Liver (tissue), 9 donors: ENCODE data around the gene NAMPT. TPM values are rescaled to one million over a fixed set of nuclear protein-coding genes. Genes with fewer than 3 reads are reported as not detected.
"Not testable (repeated sequence)": the region's sequence is repeated elsewhere in the genome, so short reads cannot be mapped to it uniquely, and the experiment has no call there.

ENCODE experiments used
- DNase-seq: peaks from one replicate; pipeline ENCODE4 v3.0.0-alpha.2; 2017; ENCODE audit warnings: low spot score
- H3K27ac ChIP-seq, 2 donors: one replicate each; pipeline ENCODE4 v1.7.0; 2013; ENCODE audit warnings: inconsistent platforms in 2 of 2, low read length in 2 of 2, control low read depth in 1 of 2, low read depth in 1 of 2, mild to moderate bottlenecking in 1 of 2
- H3K27me3 ChIP-seq, 4 donors: one replicate each; pipeline versions ENCODE4 v1.6.1 to v1.7.0; 2013; ENCODE audit warnings: low read length in 3 of 4, inconsistent platforms in 1 of 4, mild to moderate bottlenecking in 1 of 4, moderate library complexity in 1 of 4; ENCODE audit not compliant: control insufficient read depth in 4 of 4, insufficient read depth in 4 of 4
- H3K36me3 ChIP-seq, 4 donors: one replicate each; pipeline versions ENCODE4 v1.6.1 to v1.7.0; 2013; ENCODE audit warnings: low read length in 3 of 4, mild to moderate bottlenecking in 3 of 4, low read depth in 1 of 4, moderate library complexity in 1 of 4; ENCODE audit not compliant: control insufficient read depth in 4 of 4, insufficient read depth in 3 of 4
- H3K4me1 ChIP-seq, 4 donors: one replicate each; pipeline versions ENCODE4 v1.6.1 to v1.7.0; 2013; ENCODE audit warnings: low read length in 3 of 4, mild to moderate bottlenecking in 3 of 4, moderate library complexity in 1 of 4; ENCODE audit not compliant: control insufficient read depth in 4 of 4, insufficient read depth in 4 of 4
- H3K4me3 ChIP-seq, 3 donors: one replicate each; pipeline versions ENCODE4 v1.6.1 to v1.7.0; 2013; ENCODE audit warnings: low read length in 3 of 3, control low read depth in 1 of 3, low read depth in 1 of 3, mild to moderate bottlenecking in 1 of 3
- H3K9ac ChIP-seq, 2 donors: one replicate each; pipeline ENCODE4 v1.7.0; 2013; ENCODE audit warnings: low read length in 2 of 2, mild to moderate bottlenecking in 2 of 2, moderate library complexity in 2 of 2, control low read depth in 1 of 2, low read depth in 1 of 2
- H3K9me3 ChIP-seq, 4 donors: one replicate each; pipeline versions ENCODE4 v1.6.1 to v1.7.0; 2013; ENCODE audit warnings: low read length in 3 of 4; ENCODE audit not compliant: control insufficient read depth in 4 of 4
- EGR1 ChIP-seq, 2 donors: IDR thresholded peaks; 2 replicates each; pipeline ENCODE4 v1.6.1; 2016 to 2018; ENCODE audit warnings: antibody characterized with exemption in 2 of 2, low read depth in 2 of 2
- FOXA1 ChIP-seq: IDR thresholded peaks from 2 replicates; pipeline ENCODE4 v1.6.1; 2016; ENCODE audit warnings: antibody characterized with exemption
- FOXA2 ChIP-seq: IDR thresholded peaks from 2 replicates; pipeline ENCODE4 v1.6.1; 2016; ENCODE audit warnings: antibody characterized with exemption
- GABPA ChIP-seq, 2 donors: IDR thresholded peaks in 1 of 2; conservative IDR thresholded peaks in 1 of 2; 2 replicates each; pipeline ENCODE4 v1.6.1; 2016; ENCODE audit warnings: antibody characterized with exemption in 2 of 2, mild to moderate bottlenecking in 1 of 2, moderate library complexity in 1 of 2
- HNF4A ChIP-seq, 2 donors: conservative IDR thresholded peaks; 2 replicates each; pipeline ENCODE4 v1.6.1; 2016; ENCODE audit warnings: antibody characterized with exemption in 2 of 2, mild to moderate bottlenecking in 2 of 2
- HNF4G ChIP-seq: IDR thresholded peaks from 2 replicates; pipeline ENCODE4 v1.6.1; 2016; ENCODE audit warnings: antibody characterized with exemption
- JUND ChIP-seq, 2 donors: IDR thresholded peaks; 2 replicates each; pipeline ENCODE4 v1.6.1; 2016; ENCODE audit warnings: antibody characterized with exemption in 2 of 2
- NR2F2 ChIP-seq: IDR thresholded peaks from 2 replicates; pipeline ENCODE4 v1.6.1; 2016; ENCODE audit warnings: antibody characterized with exemption
- RAD21 ChIP-seq, 2 donors: IDR thresholded peaks; 2 replicates each; pipeline ENCODE4 v1.6.1; 2016; ENCODE audit warnings: antibody characterized with exemption in 2 of 2, mild to moderate bottlenecking in 2 of 2
- RXRA ChIP-seq, 2 donors: IDR thresholded peaks; 2 replicates each; pipeline ENCODE4 v1.6.1; 2017 to 2018; ENCODE audit warnings: antibody characterized with exemption in 2 of 2, mild to moderate bottlenecking in 1 of 2
- SP1 ChIP-seq: IDR thresholded peaks from 2 replicates; pipeline ENCODE4 v1.6.1; 2018; ENCODE audit warnings: antibody characterized with exemption, mild to moderate bottlenecking
- TAF1 ChIP-seq: conservative IDR thresholded peaks from 2 replicates; pipeline ENCODE4 v1.6.1; 2016; ENCODE audit warnings: antibody characterized with exemption, mild to moderate bottlenecking
- YY1 ChIP-seq: IDR thresholded peaks from 2 replicates; pipeline ENCODE4 v1.6.1; 2016; ENCODE audit warnings: antibody characterized with exemption, mild to moderate bottlenecking
- WGBS: extraction: QIAGEN DNeasy Blood & Tissue Kit; methylation state at CpG from one replicate; pipeline ENCODE4 v1.1.7; 2013; 5-methylcytosine and 5-hydroxymethylcytosine counted together
- polyA plus RNA-seq, 2 donors: library from polyadenylated mRNA; stranded (reverse) in 1 of 2; unstranded in 1 of 2; fragments of 200-250 nt in 1 of 2; fragments of >200 nt in 1 of 2; fragmentation: Nextera tagmentation in 1 of 2; extraction: Ambion mirVana in 1 of 2; gene quantifications; one replicate each; pipeline versions ENCODE4 v1.2.1 to v1.2.3, GENCODE V29; 2013 to 2015
- total RNA-seq, 2 donors: library from RNA; depleted of rRNA; stranded (reverse); fragments of >200 nt; gene quantifications; one replicate each; pipeline ENCODE4 v1.2.3, GENCODE V29; 2014
- TF ChIP-seq, protein P1 (sequence below): IDR thresholded peaks from 2 replicates; pipeline ENCODE4 v1.6.1; 2016; ENCODE audit warnings: antibody characterized with exemption
- TF ChIP-seq, protein P2 (sequence below): IDR thresholded peaks from 2 replicates; pipeline ENCODE4 v1.6.1; 2016; ENCODE audit warnings: antibody characterized with exemption
- TF ChIP-seq, protein P3 (sequence below): fragments of 150-350 bp; IDR thresholded peaks from 2 replicates; pipeline ENCODE4 v1.5.1; 2017; ENCODE audit warnings: improper control_type of control experiment, low read depth, low read length; ENCODE audit not compliant: missing input control
- TF ChIP-seq, protein P4 (sequence below): IDR thresholded peaks from 2 replicates; pipeline ENCODE4 v1.6.1; 2016; ENCODE audit warnings: antibody characterized with exemption
- TF ChIP-seq, protein P5 (sequence below): IDR thresholded peaks from 2 replicates; pipeline ENCODE4 v1.6.1; 2016; ENCODE audit warnings: antibody characterized with exemption, mild to moderate bottlenecking
- donor health status: healthy.
- donor health status: healthy.
- donor health status: healthy.
- donor health status: healthy.
- donor health status: healthy.

NAMPT gene
- total and polyA plus RNA-seq, 4 donors: 20.8 to 444 (median 160) TPM

DNA sequence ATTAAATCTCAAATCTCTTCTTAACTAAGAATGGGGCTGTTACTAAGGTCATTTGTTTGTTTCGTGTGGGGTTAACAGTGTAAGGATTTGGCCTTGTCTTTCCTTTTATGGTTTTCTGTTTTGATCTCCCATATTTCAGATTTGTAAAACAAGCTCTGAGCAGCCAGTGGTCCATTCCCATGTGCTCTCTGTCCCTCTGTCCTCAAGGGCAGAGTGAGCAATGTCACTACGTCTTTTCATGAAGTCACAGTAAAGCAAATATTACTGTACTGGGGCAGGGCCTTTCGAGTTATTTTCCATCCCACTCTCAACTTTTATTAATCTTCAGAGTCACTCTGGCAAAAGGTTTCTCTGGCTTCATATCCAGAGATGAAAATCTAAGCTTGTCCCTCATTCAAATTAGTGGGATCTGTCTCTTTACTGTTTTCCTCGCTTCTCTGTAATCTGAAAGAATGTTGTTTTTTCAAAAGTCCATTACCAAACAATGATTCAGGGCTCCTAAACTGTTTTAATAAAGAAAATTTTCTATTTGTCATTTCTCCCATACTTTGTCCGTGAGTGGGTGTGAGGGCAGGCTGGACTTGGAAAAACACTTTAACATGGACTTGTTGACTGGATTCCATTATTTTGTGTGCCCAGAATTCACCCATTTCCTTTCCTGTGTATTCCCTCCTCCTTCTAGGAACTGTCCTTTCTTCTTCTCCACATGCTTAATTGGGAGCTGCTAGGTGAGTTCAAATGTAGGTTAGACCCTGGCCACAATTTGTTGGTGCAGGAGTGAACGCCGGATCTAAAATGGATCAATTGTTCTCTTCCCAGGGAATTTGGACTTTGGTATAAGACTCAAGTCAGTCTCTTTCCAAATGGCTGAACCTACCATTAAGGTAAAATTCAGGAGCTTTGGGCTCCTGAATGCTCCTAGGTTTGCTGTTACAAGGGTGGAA, 42.1 kb upstream of the NAMPT start:
- Histone ChIP-seq H3K4me3 (peak overlapping the region in 1 of 3 donors; percentile 37), H3K9ac (no peak overlapping the region)
- TF ChIP-seq, protein P1, sequence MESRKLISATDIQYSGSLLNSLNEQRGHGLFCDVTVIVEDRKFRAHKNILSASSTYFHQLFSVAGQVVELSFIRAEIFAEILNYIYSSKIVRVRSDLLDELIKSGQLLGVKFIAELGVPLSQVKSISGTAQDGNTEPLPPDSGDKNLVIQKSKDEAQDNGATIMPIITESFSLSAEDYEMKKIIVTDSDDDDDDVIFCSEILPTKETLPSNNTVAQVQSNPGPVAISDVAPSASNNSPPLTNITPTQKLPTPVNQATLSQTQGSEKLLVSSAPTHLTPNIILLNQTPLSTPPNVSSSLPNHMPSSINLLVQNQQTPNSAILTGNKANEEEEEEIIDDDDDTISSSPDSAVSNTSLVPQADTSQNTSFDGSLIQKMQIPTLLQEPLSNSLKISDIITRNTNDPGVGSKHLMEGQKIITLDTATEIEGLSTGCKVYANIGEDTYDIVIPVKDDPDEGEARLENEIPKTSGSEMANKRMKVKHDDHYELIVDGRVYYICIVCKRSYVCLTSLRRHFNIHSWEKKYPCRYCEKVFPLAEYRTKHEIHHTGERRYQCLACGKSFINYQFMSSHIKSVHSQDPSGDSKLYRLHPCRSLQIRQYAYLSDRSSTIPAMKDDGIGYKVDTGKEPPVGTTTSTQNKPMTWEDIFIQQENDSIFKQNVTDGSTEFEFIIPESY: no peak
- TF ChIP-seq EGR1 (IDR thresholded peaks at IDR 0.05; ENCODE audit: low read depth in 2 of 2) (no peak), TAF1 (no peak), HNF4A (conservative IDR thresholded peaks at IDR 0.05) (peak; percentile 65 to 84), NR2F2 (no peak), GABPA (IDR thresholded peaks at IDR 0.05 in 1 of 2, conservative IDR thresholded peaks at IDR 0.05 in 1 of 2) (no peak), HNF4G (peak; percentile 13), YY1 (peak; percentile 2), FOXA1 (no peak), JUND (IDR thresholded peaks at IDR 0.05) (peak in 1 of 2 donors; percentile 22), FOXA2 (no peak), SP1 (no peak), RXRA (IDR thresholded peaks at IDR 0.05) (peak; percentile 6 to 16), RAD21 (IDR thresholded peaks at IDR 0.05) (no peak)
- TF ChIP-seq, protein P2, sequence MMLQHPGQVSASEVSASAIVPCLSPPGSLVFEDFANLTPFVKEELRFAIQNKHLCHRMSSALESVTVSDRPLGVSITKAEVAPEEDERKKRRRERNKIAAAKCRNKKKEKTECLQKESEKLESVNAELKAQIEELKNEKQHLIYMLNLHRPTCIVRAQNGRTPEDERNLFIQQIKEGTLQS: no peak
- TF ChIP-seq, protein P3, sequence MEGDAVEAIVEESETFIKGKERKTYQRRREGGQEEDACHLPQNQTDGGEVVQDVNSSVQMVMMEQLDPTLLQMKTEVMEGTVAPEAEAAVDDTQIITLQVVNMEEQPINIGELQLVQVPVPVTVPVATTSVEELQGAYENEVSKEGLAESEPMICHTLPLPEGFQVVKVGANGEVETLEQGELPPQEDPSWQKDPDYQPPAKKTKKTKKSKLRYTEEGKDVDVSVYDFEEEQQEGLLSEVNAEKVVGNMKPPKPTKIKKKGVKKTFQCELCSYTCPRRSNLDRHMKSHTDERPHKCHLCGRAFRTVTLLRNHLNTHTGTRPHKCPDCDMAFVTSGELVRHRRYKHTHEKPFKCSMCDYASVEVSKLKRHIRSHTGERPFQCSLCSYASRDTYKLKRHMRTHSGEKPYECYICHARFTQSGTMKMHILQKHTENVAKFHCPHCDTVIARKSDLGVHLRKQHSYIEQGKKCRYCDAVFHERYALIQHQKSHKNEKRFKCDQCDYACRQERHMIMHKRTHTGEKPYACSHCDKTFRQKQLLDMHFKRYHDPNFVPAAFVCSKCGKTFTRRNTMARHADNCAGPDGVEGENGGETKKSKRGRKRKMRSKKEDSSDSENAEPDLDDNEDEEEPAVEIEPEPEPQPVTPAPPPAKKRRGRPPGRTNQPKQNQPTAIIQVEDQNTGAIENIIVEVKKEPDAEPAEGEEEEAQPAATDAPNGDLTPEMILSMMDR: no peak
- TF ChIP-seq, protein P4, sequence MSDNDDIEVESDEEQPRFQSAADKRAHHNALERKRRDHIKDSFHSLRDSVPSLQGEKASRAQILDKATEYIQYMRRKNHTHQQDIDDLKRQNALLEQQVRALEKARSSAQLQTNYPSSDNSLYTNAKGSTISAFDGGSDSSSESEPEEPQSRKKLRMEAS: peak; percentile 9
- TF ChIP-seq, protein P5, sequence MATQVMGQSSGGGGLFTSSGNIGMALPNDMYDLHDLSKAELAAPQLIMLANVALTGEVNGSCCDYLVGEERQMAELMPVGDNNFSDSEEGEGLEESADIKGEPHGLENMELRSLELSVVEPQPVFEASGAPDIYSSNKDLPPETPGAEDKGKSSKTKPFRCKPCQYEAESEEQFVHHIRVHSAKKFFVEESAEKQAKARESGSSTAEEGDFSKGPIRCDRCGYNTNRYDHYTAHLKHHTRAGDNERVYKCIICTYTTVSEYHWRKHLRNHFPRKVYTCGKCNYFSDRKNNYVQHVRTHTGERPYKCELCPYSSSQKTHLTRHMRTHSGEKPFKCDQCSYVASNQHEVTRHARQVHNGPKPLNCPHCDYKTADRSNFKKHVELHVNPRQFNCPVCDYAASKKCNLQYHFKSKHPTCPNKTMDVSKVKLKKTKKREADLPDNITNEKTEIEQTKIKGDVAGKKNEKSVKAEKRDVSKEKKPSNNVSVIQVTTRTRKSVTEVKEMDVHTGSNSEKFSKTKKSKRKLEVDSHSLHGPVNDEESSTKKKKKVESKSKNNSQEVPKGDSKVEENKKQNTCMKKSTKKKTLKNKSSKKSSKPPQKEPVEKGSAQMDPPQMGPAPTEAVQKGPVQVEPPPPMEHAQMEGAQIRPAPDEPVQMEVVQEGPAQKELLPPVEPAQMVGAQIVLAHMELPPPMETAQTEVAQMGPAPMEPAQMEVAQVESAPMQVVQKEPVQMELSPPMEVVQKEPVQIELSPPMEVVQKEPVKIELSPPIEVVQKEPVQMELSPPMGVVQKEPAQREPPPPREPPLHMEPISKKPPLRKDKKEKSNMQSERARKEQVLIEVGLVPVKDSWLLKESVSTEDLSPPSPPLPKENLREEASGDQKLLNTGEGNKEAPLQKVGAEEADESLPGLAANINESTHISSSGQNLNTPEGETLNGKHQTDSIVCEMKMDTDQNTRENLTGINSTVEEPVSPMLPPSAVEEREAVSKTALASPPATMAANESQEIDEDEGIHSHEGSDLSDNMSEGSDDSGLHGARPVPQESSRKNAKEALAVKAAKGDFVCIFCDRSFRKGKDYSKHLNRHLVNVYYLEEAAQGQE: no peak

DNA sequence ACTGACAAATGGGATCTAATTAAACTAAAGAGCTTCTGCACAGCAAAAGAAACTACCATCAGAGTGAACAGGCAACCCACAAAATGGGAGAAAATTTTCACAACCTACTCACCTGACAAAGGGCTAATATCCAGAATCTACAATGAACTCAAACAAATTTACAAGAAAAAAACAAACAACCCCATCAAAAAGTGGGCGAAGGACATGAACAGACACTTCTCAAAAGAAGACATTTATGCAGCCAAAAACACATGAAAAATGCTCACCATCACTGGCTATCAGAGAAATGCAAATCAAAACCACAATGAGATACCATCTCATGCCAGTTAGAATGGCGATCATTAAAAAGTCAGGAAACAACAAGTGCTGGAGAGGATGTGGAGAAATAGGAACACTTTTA, 39.7 kb upstream of the NAMPT start:
- H3K9ac ChIP-seq: not testable (repeated sequence)

More for the DNA sequence above, 42.1 kb upstream of the NAMPT start:
- Histone ChIP-seq H3K4me1 (peaks cover 1 to 35% (median 14%) of the 10 kb centered on the region in 4 donors), H3K27ac (peak overlapping the region; percentile 56 to 85), H3K27me3 (no peaks in the 10 kb centered on the region), H3K9me3 (no peaks in the 10 kb centered on the region), H3K36me3 (no peaks in the 10 kb centered on the region)
- WGBS: 54% methylated on average over 7 of the region's 7 CpGs
- no peak for DNase-seq

DNA sequence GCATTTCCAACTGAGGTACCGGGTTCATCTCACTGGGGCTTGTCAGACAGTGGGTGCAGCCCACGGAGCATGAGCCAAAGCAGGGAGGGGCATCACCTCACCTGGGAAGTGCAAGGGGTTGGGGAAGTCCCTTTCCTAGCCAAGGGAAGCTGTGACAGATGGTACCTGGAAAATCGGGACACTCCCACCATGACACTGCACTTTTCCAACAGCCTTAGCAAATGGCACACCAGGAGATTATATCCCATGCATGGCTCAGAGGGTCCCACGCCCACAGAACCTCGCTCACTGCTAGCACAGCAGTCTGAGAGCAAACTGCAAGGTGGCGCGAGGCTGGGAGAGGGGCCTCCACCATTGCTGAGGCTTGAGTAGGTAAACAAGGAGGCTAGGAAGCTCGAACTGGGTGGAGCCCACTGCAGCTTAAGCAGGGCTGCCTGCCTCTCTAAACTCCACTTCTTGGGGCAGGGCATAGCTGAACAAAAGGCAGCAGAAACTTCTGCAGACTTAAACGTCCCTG, 35.5 kb upstream of the NAMPT start:
- DNase-seq: not testable (repeated sequence)
- 83% methylated on average over 9 of the region's 9 CpGs for WGBS

More for the DNA sequence above, 39.7 kb upstream of the NAMPT start:
- H3K4me3 ChIP-seq, H3K27ac ChIP-seq, H3K9me3 ChIP-seq, H3K27me3 ChIP-seq, H3K36me3 ChIP-seq, DNase-seq: not testable (repeated sequence)
- 89% methylated on average over 2 of the region's 2 CpGs for whole genome bisulfite sequencing
- H3K4me1 ChIP-seq: peaks cover 1 to 26% (median 12%) of the 10 kb centered on the region in 4 donors

More for the DNA sequence above, 35.5 kb upstream of the NAMPT start:
- H3K4me1 ChIP-seq, H3K27ac ChIP-seq, H3K9ac ChIP-seq, H3K36me3 ChIP-seq, H3K27me3 ChIP-seq, H3K4me3 ChIP-seq, H3K9me3 ChIP-seq: not testable (repeated sequence)
